GM21737 (cell line): Measurements from ENCODE around the gene FAM83G.
"Not testable (repeated sequence)": the region's sequence is repeated elsewhere in the genome, so short reads cannot be mapped to it uniquely, and the experiment has no call there.

Source experiments
- ATAC-seq: cut with Tn5 transposase; IDR thresholded peaks from one replicate; pipeline ENCODE4 v1.9.1; 2021; ENCODE audit warnings: mild to moderate bottlenecking, moderate library complexity; ENCODE audit not compliant: unreplicated experiment

The FAM83G gene

DNA sequence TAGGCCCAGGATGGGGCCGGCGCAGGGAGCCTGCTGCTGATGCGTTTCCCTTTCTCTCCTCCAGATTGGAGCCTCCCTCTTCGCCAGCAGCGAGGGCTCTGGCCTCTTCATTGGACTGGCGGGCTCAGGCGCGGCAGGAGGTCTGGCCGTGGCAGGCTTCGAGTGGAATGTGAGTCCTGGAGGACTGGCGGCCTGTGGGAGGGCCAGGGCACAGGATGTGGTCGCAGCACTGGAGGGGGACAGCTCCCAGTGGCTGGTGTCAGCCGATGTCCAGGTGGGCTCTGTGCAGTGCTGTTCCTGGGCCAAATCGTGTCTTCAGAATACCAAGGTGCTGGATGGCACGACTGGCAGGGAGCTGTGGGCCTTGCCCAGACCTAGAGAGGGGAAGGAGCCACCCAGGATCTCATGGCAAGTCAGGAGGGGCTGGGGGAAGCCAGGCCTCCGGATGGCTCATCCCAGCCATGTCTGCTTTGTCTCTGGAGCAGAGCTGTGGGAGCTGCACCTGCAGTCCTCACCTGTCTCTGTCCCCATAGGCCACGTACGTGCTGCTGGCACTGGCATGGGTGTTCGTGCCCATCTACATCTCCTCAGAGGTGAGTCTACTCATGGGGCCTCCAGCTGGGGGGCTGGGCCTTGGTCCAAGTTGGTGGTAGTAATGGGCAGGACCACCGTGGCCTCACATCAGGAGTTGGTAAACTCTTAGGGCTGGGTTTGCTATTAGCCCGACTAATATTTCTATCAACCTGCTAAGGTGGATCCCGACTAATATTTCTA, 45.3 kb downstream of the FAM83G start:
- ATAC-seq, result no peak

DNA sequence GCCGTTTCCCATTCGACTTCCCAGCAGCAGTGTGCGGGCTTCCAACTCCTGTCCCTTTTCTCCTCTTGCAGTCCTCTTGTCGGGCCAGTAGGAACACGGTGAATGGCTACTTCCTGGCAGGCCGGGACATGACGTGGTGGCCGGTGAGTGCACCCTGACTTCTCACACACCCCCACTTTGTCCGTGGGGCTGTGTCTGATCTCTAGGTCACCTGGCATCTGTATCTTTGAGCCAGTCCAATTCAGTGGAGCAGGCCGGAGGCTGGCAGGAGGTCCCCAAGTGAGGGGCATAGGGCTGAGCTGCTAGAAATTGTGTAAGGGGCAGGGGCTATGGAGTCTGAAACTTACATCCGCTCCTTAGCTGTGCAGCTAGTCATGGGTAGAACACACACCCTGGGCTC, 46.0 kb downstream of the FAM83G start:
- ATAC-seq, result no peak

DNA sequence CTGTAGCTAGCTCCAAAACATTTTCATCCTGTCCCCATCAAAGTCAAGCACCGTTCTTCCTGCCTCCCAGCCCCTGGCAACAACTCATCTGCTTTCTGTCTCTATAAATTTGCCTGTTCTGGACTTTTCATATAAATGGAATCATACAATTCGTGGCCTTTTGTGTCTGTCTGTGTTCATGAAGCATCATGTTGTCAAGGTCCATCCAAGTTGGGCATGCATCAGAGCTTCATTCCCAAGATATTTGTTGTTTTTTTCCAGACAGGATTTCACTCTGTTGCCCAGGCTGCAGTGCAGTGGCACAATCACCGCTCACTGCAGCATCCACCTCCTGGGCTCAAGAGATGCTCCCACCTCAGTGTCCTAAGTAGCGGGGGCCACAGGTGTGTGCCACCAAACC, 46.7 kb downstream of the FAM83G start:
- no peak for ATAC-seq

DNA sequence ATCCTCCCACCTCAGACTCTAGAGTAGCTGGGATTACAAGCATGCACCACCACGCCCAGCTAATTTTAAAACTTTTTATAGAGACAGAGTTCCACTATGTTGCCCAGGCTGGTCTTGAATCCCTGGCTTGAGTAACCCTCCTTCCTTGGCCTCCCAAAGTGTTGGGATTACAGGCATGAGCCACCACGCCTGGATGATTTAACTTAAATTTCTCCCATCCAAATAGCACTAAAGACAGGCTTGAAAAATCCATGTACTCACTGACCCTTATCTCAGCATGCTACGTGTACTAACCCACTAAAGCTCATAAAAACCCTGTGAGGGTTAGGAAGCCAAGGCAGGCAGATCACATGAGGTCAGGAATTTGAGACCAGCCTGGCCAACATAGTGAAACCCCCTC, 48.0 kb downstream of the FAM83G start:
- no peak for ATAC-seq

DNA sequence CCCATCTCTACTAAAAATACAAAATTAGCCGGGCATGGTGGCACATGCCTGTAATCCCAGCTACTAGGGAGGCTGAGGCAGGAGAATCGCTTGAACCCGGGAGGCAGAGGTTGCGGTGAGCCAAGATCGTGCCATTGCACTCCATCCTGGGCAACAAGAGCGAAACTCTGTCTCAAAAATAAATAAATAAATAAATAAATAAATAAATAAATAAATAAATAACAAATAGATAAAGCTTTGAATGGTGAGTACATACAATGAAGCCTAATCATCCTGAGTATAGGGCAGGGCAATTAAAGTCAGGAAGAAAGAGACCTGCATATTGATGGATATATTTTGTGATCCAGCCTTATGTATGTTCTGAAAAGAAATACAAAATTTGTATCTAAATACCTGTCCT, 48.5 kb downstream of the FAM83G start:
- ATAC-seq, result not testable (repeated sequence)

DNA sequence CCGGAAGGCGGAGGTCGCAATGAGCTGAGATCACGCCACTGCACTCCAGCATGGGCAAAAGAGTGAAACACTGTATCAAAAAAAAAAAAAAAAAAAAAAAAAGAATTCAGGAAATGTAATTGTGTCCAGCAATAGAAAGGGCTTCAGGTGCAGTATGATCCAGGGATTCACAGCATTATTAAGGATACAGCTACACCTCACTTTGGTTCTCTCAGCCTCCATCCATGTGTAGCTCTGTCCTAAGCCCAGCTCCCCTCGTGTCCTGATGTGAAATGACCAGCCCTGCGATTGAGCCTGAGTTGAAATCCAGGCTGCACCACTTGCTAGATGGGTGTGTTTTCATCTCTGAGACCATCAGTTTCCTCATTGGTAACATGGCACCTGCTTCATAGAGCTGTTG, 49.6 kb downstream of the FAM83G start:
- no peak for ATAC-seq

DNA sequence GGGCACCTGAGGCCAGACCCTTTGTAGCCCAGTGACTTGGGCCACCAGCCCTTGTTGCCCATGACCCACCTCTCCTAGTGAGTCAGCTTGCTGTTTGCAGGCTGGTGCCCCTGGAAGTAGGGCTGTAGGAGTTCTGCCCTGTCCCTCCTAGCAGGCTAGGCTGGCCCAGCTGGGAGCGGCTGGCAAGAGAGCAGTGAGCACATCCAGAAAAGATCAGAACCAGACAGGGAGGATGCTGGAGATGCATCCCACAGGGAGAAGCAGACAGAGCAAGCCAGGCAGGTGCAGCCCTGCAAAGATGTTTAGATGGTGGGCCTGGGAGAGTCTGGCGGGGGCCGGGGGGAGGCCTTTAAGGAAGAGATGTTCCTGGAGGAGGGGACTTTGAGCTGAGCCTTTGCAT, 50.2 kb downstream of the FAM83G start:
- ATAC-seq, result no peak

DNA sequence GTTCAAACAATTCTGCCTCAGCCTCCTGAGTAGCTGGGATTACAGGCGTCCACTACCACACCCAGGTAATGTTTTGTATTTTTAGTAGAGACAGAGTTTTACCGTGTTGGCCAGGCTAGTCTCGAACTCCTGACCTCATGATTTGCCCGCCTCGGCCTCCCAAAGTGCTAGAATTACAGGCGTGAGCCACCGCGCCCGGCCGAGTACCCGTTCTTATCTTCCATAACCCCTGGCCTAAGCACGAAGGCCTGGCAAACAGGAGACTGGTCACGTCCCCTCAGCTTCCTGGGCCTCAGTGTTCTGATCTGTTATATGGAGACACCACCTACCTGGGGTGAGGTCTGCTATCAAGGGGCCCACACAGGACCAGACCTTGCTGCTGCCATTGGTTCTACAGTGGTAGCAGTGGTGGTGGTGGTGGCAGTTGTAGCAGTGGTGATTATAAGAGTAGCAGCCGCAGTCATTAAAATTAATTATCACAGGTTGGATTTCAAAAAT, 51.3 kb downstream of the FAM83G start:
- no peak for ATAC-seq

DNA sequence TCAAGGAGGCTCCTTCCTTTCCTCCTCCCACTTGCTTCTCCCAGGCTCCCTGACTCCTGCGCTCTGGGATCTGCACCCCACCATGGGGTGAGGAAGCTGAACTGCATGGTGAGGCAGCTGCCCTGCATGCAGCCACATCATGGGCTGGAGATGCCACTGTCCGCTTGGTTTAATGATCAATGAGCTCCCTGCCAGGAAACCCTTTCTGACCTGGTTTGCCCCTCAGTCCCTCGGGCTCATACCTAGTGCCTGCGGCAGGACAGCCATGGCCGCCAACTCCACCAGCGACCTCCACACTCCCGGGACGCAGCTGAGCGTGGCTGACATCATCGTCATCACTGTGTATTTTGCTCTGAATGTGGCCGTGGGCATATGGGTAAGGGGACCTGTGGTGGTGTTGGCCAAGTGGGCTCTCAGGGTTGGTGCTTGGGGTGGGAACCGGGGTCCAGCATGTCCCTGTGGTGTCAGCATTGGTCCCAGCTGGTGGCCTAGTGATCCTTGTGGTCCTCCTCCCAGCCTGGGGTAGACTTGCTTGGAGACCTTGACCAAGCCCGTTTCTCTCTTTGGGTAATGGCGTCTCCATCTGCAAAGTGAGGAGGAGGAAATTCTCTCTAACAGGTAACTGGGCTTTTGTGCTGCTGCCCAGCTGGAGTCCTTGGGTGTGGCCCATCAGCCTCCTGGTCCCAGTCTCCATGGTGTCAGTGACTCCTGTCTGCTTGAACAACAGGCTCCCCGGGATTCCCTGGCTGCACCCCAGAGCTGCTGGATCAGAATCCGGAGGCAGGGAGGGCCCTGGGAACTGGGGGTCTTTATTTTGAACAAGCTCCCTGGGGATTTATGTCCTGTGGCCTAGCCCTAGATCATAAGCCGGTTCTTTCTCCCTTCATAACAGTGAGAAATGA, 52.4 kb downstream of the FAM83G start, which contains the start of gene SLC5A10:
Gene SLC5A10, plus strand, starts transcription at position 225 of the 902 bp plus-strand sequence. Its CDS starts 41 bp downstream, at position 266.
- no peak for ATAC-seq

DNA sequence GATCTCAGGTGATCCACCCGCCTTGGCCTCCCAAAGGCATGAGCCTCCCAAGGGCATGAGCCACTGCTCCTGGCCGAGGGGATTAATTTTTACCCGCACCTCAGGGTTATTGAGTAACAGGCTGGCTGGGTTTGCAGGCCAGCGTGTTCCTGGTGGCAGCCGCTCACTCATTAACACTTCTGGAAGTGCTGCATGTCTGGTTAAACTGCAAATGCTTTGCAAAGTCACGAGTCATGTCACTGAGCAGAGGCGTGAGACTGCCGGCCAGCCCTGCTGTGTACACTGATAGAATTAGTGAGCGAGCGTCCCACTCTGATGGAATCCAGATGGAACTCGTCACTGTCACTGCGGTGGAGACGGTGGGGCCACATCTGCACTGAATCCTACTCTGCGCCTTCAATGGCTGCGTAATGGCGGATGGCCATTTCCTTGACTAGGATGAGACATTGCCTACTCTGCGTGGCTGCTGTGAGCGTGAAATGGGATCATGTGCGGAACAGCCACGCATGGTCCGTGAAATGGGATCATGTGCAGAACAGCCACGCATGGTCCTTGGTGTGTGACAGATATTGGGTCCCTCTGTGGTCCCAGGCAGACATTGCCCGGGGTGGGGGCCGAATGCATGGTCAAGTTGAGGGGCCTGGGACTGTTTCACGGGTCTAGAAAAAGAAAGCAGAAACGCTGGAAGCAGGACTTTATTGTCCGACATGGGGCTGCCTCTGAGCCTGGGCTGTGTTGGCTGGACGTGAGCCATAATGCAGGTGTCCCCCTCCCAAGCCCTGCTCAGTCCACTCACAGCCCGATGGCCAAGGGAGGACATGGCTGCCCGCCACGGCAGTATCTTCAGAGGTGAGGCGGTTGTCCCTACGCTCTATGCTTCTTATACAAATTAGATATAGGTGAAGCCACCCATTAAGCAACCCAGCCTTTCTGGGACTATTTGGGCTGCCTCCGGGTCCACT, 53.3 kb downstream of the FAM83G start:
- no peak for ATAC-seq

DNA sequence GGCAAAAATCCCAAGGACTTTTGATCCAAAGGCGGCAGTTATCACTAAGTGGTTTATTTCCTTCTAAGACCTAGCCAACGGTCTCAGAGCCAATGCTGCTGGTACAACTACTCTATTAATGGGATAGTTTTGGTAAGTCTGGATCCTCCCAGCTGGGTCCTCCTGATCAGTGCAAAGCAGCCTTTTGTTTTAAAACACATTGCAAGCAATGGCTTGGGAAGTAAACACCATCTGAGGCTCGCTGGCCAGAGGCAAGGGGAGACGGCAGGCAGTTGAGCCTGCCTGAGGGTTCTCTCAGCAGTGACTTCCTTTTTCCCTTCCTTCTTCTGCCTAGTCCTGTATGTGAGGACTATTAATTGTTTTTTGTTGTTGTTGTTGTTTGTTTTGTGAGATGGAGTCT, 54.2 kb downstream of the FAM83G start:
- no peak for ATAC-seq

DNA sequence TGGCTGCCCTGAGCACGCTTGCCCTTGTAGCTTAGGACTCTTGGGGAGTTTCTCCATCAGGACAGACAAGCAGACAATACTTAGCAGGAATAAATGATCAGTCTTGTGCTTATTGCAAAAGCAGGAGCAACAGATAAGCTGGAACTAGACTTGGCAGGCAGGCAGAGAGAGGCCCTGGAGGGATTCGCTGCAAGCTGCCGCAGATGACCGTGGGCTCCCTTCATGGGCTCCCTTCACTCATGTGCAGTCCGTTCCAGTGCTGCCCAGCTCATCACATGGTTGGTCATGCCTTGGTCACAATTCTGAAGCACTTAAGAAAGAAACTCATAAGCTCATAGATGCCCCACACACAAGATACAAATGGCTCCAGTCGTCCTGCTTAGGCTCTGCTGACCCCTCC, 55.0 kb downstream of the FAM83G start:
- no peak for ATAC-seq

DNA sequence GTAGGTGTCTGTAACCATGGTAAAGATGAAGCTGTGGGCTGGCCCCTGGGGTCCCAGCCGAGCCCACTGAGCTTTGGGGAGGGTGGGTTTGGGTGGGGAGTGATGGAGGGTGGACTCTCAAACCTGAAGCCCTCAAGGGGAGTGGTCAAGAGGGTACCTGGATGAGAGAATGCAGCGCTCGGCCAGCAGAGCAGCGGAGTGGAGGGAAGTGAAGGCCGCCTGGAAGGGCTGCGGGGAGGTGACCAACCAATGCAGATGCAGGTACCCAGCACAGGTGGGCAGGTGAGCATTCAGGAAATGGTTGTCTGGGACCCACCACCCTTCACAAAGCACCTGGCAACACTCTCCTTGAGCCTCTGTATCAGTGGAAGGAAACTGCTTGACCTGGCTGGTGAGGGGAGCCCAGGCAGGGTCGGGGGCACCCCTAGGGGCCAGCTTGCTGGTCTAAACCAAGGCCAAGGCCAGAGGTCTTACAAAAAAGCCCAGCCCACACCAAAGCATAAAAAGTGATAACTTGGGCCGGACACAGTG, 56.0 kb downstream of the FAM83G start:
- no peak for ATAC-seq

DNA sequence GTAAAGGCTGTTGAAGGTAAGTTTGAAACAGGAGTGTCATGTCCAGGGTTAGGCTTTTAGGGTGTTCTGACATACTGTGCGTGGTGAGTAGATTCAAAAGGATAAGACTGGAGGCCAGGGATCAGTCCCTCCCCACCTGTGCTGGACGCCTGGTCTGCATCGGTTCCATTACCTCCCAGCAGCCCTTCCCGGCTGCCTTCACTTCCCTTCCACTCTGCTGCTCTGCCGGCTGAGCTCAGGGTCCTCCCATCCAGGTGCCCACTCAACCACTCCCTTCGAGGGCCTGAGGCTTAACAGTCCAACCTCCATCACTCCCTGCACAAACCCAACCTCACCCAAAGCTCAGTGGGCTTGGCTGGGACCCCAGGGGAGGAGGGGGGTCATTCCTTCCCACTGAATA, 56.7 kb downstream of the FAM83G start:
- no peak for ATAC-seq

DNA sequence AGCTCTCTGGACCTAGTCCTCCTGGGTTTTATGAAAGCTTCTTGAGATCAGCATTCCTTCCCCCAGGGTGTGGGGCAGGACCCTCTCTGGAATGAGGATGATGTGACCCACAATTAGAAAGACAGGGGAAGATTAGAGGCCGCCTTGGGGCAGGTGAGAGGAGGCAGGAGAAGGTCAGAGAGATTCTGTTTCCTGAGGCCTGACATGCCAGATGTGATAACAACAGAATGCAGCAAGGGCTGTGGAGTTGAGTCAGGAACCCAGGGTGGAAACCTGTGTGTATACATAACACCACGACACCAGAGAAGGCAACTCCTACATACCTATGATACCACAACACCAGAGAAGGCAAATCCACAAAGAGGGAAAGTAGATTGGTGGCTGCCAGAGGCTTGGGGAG, 58.0 kb downstream of the FAM83G start:
- ATAC-seq, result no peak

DNA sequence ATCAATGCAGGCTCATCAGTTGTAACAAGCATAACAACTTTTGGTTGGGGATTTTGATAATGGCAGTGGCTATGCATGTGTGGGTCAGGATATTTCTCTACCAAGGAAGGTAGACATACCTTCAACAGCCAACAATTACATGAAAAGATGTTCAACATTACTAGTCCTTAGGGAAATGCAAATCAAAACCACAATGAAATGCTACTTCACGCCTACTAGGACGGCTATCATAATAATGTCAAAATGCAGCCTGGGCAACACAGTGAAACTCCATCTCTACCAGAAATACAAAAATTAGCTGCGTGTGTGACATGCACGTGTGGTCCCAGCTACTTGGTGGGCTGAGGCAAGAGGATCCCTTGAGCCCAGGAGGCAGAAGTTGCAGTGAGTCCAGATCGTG, 59.9 kb downstream of the FAM83G start:
- no peak for ATAC-seq

DNA sequence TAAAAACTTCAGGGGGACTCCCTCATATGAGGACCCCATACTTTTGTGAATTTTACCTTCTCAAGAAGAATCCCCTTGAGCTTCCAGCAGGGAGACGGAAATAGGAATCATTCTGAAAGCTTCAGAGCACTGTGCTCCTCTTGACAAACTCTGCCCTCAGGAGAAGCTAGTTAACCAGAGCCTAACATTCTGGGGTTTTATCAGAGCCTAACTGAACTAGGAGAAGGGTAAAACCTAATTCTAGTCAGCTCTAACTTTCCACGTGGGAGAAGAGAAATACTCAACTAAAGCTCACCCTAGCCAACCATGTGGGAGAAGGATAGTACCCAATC, 65.9 kb downstream of the FAM83G start:
- no peak for ATAC-seq

DNA sequence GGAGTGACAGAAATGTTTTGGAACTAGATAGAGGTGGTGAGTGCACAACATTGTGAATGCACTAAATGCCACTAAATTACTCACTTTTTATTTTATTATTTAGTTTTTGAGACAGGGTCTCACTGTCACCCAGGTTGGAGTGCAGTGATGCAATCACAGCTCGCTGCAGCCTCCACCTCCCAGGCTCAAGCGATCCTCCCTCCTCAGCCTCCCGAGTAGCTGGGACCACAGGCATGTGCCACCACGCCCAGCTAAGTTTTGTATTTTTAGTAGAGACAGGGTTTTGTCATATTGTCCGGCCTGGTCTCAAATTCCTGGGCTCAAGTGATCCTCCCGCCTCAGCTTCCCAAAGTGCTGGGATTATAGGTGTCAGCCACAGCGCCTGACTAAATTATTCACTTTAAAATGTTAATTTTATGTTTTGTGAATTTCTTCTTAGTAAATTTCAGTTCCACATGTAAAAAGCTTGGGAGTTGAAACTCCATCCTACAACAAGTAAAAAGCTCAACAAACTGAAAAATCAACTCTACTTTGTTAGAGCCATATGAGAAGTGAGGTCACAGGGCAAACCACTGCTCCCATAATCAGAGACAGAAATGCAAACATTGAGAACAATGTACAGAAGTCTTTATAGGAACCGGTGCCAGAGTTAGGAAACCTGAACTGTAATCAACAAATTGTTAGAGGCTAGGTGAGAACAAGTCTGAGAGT, 66.4 kb downstream of the FAM83G start:
- no peak for ATAC-seq

DNA sequence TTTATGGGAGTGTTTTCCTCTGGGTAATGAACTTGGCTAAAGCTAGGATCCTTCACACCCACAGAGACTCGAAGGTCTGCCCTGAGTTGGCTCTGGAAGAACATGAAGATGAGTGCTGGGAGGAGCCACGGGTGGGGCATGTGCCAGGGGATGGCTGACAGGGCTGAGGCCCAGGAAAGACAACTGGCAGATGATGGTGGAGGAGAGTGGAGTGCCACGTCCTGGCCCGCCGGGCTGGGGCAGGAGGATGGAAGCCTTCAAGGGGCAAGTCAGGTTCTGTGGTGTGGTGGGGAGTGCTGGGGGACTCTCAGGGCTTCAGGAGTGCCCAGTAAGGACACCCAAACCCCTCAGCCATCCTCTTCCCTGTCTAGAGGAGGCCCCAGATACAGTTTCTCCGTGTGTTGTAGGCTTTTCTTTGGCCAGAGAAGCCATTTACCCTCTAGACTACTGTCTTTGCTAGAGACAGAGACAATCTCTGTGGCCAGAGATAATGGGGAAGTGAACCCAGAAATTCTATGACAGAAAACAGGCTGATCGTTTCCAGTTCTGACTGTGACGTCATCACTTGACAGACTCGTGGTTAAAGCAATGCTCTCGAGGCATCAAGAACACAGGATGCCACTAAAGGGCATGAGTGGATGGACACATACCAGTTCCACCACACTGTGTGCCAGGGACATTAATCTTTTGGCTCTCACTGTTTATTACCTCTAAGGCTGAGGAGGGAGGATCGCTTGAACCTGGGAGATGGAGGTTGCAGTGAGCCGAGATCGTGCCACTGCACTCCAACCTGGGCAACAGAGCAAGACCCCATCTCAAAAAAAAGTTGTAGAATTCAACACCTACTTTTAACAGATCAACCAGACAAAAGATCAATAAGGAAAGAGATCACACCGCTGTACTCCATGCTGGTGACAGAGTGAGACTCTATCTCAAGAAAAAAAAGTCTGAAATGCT, 71.2 kb downstream of the FAM83G start:
- ATAC-seq, result no peak
